ENCODE measurements around the gene ZCCHC7.
"Not testable (repeated sequence)": the region's sequence is repeated elsewhere in the genome, so short reads cannot be mapped to it uniquely, and the experiment has no call there.

ZCCHC7 gene

DNA sequence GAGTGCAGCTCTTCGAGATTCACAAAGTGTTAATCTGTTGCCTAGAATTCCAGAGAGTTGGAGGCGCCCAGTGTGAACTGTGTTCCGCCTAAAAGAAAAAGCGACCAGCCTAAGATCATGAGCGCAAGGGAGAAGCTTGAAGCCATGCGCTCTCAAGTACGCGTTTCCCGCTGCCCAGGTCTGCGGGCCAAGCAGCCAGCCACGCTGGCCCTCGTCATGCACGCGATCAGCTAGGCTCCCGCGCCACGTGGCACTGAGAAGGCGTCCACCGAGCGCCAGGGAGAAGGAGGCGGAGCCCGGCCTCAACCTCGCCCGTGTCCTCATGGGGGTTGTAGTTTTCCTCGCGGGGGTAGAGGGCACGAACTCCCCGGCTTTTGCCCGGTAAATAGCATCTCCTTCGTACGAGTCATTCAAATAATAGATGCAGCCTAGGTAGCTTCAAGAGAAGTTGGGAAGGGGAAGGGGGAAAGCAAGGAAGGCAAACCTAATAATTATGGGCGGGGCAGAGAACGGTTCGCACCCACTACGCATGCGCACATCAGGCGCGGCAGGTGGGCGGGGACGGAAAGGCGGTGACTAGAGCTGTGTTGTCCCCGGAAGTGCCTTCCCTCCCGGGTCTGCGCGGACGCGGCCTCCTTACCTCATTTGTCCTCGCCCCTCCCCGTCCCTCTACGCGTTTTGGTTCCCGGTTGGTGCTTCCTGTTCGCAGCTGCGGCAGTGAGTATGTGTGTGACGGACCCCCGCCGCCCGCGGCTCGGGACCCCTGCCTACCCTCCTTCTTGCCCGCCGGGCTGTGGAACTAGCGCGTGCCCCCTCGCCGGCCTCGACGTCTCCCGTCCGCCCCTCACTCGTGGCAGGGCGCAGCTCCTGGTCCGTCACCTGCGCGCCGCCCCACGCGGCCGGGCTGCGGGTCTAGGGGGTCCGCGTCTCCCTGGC, at the start of gene ZCCHC7:
Gene ZCCHC7 (plus strand): TSS at position 668 of the 936 bp plus-strand sequence.
- DNase-seq, result peak; percentile 99

- not testable (repeated sequence) for DNase-seq
Measured at GRCh38 chr9:37074790-37075189, 45.6 kb upstream of the ZCCHC7 start.

GRCh38 chr9:37079370-37080164, 40.8 kb upstream of the ZCCHC7 start:
- peak; percentile 97 for DNase-seq

DNA sequence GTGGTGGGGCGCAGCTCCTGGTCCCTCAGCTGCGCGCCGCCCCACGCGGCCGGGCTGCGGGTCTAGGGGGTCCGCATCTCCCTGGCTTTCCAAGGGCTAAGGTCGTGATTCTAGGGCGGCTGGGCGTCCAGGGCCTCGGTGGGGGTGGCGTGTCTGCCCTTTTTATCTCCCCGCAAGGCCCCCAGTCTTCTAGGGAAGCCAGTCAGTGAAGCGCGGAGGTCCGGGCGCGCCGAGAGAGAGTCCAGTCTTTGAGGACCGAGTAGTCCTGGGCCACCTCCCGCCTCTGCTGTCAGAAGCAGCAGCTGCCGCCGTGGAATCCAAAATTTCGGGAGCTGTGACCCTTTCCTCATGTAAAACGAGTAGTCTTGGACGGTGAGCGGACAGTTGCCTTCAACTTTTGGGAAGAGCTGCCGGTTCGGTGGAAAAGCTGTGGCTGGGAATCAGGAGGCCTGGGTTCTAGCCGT, 40.2 kb upstream of the ZCCHC7 start:
- DNase-seq, result not testable (repeated sequence)

GRCh38 chr9:37081507-37081906, 38.9 kb upstream of the ZCCHC7 start:
- not testable (repeated sequence) for DNase-seq

DNA sequence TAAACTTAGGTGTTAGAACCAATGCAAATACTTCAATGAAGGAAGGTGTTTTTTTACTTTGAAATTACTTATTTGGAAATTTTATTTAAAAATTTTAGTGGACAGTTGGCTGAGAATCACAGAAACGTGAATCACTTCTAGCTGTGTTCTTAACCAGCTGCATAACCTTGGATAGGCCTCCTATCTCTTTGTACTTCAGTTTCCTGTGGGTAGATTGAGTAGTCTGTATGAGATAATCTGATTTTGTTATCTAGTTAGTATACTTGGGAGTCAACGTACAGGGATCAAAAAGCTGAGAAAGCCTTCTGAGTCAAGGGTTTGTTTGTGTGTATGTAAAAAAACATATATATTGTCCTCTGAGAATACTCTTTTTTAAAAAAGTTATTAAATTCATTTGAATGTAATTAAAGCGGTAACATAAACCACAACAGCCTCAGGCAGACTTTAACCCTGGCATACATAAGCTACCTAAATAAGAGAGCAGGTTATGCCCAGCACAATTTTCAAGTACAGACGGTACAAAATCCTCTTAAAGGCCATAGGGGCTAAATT, 38.1 kb upstream of the ZCCHC7 start:
- DNase-seq, result no peak

GRCh38 chr9:37083654-37084053, 36.7 kb upstream of the ZCCHC7 start:
- DNase-seq, result no peak

- DNase-seq, result no peak
Measured at GRCh38 chr9:37085233-37085632, 35.1 kb upstream of the ZCCHC7 start.

DNA sequence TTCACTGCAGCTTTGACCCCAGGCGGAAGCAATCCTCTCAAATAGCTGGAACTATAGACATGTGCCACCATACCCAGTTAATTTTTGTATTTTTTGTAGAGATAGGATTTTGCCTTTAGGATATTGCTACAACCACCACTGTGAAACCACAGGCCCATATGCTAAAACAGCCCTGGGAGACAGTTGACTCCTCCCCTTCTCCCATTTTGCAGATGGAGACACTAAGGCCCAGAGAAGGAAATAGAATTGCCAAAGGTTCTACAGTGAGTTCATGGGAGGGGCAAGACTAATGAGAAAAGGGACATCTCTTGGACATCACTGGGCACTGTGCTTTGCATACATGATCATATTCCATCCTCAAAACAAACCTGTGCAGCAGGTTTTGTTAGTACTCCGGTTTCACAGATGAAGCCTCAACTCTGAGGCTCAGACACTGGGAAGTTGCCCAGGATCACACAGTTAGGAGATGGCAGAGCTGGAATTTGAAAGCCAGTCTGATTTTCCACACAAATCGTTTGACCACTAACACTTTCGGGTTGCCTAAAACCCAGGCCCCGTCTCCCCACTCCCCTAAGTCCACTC, 27.6 kb upstream of the ZCCHC7 start:
- DNase-seq, result not testable (repeated sequence)

GRCh38 chr9:37094751-37095150, 25.6 kb upstream of the ZCCHC7 start:
- no peak for DNase-seq

DNA sequence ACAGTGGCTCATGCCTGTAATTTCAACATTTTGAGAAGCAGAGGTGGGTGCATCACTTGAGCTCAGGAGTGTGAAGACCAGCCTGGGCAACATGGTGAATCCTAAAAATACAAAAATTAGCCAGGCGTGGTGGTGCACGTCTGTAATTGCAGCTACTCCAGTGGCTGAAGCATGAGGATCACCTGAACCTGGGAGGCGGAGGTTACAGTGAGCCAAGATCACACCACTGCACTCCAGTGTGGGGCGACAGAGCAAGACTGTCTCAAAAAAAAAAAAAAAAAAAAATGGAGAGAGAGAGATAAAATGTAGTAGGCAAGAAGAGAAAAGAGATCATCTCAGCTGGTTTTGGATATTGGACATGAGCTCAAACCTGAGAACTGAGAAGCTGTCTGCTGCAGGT, 23.7 kb upstream of the ZCCHC7 start:
- DNase-seq, result no peak

DNA sequence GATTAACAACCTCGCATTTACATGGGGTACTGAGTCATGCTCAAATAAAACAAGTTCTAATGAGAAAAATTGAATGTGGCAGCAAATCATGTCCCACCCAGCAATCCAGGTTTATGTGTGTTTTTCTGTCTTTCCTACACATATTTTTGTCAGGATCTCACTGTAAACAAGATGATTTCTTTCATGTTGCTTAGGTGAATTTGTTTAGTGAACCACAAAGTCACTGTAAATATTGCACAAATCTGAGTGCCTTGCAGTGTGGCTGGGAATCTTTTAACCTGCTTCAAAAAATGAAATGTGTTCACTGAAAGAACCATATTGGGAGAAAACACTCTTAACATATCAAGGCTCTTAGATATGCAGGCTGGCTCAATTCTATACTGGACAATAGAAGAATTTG, 23.1 kb upstream of the ZCCHC7 start:
- no peak for DNase-seq

- no peak for DNase-seq
Measured at GRCh38 chr9:37100327-37100726, 20.0 kb upstream of the ZCCHC7 start.

GRCh38 chr9:37100741-37101140, 19.6 kb upstream of the ZCCHC7 start:
- DNase-seq, result no peak

DNA sequence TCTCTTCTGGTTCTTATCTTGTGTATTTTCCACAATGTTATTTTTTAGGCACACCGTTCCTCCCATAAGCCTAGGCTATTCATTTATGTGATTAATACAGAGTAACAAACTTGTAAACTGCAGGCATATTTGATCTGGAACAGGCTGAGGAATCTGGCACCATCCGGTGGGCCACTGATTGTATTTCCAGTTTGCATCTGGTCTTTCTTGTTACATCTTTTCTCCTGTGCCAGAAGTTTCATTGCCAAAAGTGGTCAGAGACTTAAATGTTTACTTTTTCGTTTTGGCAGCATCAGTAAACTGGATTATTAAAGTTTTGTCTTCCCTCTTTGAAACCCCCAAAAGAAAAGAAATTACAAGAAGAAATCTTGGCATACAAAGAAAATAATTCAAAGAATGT, 17.9 kb upstream of the ZCCHC7 start:
- no peak for DNase-seq

GRCh38 chr9:37104183-37104889, 16.0 kb upstream of the ZCCHC7 start:
- DNase-seq, result no peak

- DNase-seq, result no peak
Measured at GRCh38 chr9:37105234-37105633, 15.1 kb upstream of the ZCCHC7 start.

DNA sequence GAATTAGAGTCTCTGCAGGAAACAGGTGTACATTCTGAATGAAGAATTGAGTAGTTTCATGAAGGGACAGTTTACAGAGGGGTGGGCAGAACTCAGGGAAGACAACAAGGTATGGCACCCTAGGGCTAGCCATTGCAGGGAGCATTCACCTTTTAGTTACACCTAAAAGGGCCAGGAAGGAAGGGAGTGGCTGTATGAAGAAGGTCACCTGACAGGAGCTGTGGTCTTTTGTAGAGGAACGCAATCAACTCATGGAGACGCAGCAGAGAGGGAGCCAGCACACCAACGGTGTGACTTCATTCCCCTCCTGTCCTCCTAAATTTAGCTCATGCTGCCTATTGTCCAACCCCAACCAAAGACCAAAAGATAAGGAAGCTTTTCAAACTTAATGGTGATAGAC, 12.7 kb upstream of the ZCCHC7 start:
- DNase-seq, result no peak

DNA sequence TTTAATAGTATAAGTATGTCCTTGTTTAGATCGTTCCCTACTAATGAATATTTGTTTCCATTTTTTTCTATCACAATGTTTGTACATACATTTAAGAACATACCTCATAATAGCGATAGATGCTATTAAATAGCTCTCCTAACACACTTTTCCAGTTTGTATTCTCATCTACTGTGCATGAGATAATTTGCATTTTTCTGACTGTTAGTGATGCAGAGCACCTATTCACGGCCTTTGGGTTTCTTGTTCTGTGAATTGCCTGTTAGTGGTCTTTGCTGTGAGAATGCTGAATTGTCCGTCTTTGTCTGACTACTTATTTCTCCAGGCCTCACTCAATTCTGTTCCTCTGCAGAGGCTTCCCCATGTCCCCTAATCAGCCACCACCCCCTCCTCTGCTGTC, 5.9 kb upstream of the ZCCHC7 start:
- not testable (repeated sequence) for DNase-seq

DNA sequence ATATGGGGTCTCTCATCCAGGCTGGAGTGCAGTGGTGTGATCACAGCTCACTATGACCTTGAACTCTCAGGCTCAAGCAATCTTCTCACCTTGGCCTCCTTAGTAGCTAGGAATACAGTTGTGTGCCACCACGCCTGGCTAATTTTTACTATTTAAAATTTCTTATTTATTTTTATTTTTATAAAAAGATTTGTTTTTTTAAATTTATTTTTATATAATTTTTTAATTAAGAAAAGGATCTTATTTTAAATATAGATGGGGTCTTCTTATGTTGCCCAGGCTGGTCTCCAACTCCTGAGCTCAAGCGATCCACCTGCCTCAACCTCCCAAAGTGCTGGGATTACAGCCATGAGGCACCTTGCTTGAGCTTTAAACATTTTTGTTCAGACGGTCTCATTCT, 2.4 kb upstream of the ZCCHC7 start:
- DNase-seq, result no peak

DNA sequence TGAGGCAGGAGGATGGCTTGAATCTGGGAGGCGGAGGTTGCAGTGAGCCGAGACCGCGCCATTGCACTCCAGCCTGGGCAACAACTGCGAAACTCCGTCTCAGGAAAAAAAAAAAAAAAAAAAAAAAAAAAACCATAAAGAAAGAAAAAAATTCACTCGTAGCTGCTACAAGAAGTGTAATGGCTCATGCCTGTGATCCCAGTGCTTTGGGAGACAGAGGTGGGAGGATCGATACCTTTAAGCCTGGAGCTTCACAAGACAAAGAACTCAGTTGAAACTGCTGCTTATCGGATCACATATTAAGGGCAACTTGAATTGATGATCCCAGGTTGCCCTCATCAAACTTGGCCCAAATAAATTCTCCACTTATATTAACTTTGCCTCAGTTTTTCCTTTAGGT, 1.0 kb upstream of the ZCCHC7 start:
- no peak for DNase-seq

DNA sequence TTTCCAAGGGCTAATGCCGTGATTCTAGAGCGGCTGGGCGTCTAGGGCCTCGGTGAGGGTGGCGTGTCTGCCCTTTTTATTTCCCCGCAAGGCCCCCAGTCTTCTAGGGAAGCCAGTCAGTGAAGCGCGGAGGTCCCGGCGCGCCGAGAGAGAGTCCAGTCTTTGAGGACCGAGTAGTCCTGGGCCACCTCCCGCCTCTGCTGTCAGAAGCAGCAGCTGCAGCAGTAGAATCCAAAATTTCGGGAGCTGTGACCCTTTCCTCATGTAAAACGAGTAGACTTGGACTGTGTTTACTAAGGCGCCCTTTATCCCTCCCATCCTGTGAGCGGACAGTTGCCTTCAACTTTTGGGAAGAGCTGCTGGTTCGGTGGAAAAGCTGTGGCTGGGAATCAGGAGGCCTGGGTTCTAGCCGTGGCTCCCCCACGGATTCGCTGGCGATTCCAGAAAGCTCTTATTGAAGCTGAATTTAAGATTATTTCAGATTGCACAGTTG, 515 bp downstream of the ZCCHC7 start:
- DNase-seq, result not testable (repeated sequence)

Measured in retina (tissue), 1 donor.